GM19351 (cell line): ENCODE measurements around the gene NEURL1.
"Not testable (repeated sequence)": the region's sequence is repeated elsewhere in the genome, so short reads cannot be mapped to it uniquely, and the experiment has no call there.

Source experiments
- ATAC-seq: cut with Tn5 transposase; IDR thresholded peaks from one replicate; pipeline ENCODE4 v1.9.1; 2021; ENCODE audit warnings: mild to moderate bottlenecking, moderate library complexity; ENCODE audit not compliant: unreplicated experiment

Gene NEURL1

DNA sequence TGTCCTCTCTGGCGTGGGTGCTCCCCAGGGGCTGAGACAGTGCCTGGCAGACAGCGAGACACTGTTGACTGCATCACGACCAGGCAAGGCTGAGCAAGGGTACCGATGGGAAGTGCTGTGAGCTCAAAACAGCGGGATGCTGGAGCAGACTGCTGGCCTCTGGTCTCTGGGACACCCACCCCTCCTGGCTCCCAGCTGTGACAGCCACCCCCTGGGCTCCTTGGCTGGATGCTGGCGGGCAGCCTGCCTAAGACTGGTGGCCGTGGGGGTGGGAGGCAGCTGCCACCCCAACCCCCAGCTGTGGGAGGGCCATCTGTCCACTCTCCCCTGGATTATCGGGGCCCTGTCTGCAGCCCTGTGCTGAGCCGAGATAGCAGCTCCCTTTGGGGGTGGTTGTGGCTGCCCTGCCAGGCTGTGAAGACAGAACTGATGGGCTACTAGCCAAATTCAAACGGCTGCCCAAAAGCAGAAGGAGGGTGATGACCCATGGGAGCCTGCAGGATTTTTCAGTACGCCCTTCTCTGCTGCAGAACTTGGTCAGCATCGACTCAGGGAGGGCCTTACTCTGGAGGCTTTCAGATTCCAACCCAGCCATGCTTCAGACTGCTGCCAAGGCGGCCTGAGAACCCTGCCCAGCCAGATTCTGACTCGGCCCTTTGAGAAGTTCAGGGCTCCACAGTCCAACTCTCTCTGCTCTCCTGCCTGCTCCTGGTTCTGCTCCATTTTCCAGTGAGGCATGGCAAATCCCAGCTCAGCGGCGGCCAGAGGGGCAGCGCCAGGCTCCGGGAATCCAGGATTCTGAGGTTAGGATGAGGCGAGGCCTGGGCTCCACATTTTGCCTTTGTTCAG lies 125.3 kb downstream of the NEURL1 start:
- ATAC-seq = no peak

DNA sequence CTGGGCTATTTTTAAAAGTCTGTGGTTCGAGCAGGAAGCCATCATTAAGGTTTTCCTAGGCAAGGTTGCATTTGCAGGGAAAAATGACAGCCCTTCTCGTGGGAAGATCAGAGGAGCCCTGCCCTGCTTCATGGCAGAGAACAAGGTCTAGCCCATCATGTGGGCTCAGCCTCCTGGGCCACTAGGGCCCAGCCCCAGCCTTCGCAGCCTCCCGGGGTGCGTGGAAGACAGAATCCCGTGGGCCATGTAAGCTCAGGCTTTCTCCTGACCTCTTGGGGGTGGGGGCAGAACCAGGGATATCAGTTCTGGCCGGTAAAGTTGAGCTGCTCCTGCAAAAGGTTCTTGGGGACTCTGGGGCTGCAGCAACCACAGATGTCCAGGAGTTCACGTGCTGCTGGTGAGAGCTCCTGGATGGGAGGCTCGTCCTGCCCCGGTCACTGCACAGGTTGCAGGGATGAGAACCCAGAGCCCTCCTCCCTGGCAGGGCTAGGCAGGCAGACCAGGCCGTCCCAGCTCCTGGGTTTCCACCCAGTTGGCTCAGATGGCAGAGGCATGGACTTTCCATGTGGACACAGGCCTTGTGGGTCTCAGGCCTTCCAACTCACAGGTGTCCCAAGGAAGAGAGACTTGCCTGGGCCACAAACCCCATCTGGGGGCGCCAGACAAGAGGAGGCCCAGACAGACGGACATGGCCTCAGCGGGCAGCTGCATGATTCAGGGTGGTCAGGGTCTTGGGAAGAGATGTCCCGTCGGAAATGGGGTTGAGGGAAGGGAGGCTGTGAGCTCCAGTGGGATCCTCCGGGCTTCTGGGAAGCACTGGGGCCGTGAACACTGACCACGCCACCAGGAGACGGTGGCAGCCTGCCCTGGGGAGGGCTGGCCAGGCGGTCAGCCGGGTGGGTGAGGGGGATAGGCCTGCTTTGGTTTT lies 126.2 kb downstream of the NEURL1 start:
- ATAC-seq = no peak

DNA sequence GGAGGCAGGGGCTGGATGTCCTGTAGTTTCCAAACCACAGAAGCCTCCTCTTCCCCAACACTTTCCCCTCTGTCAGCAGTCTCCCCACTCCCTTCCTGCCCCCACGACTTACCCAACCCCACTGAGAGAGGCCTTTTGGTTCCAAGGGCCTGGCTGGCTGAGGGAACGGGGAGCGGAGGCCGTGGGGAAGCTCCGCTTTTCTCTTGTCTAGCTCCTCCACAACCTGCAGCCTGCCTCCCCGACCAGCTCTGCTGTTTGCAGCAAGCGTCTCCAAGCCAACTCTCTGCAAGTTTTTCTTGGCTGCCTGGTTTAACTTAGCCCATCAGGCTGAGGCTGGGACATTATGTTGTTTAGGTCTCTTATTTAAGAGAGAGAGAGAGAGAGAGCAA lies 126.8 kb downstream of the NEURL1 start:
- ATAC-seq = no peak

DNA sequence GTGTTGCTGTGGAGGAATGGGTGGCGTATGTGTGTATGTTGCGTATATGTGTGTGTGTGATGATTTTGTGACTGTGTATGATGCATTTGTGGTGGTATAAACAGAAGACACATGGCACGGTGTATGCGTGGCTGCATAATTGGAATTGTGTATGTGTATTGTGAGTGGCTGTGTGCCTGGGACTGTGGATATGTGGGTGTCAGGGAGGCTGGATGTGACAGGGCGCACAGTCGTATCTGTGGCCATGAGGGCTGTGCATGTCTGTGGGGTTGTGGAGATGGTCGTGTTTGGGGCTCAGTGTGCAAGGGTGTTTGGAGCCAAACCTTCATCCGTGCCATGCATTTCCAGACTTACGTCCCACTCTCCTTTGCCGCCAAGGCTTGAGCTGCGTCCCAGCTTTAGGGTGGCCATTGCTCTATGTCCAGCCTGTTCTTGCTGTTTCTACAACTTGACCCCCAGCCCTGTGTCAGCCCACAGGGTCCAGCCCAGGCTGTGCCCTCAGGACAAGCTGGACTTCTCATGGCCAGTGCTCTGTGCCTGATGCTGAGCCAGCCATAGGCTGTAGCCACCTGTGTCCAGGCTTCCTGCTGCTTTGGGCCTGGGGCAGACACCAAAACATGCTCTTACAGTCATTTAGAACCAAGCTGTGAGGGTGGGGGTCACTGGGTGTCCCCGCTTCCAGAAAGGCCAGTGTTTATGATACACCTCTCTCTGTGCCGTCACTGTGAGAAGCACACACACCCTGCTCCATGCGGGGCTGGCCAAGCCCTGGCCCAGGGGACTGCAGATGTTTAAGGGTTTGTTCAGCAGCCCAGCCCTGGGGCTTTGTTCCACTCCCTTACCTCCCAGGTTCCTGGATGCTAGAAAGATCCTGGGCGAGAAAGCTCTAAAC lies 127.6 kb downstream of the NEURL1 start:
- ATAC-seq = no peak

DNA sequence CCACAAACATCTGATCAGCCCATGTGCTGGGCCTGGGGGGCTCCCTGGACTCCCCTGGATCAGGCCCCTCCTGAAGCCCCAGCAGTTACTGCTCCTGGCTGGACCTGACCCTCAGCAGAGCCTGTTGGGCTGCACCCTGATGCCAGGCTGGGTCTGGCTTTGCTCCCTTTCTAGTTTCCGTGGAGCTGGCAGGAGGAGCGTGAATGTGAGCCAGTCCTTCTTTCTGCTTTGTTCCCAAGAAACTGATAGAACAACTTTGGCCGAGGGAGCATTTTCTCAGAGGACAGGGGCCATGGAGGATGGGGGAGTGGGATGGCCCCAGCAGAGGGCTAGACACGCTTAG lies 128.2 kb downstream of the NEURL1 start:
- no peak for ATAC-seq

DNA sequence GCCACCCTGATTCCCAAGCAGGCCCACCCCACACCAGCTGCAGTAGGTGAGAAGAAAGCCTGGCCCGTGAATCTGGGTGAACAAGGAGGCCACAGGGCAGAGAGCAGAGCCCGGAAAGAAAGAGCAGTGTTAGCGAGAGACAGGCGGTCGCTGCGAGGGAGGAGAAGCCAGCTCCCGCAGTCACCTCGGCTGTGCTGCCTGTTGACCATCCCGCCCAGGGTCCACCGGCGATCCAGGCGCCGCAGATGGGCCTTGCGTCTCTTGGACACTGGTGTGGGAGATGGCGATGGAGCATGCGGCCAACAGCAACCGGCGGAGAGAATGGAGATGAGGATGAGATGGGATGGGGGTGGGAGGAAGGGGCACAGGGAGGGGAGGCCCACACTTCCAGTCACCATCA lies 128.8 kb downstream of the NEURL1 start:
- no peak for ATAC-seq

DNA sequence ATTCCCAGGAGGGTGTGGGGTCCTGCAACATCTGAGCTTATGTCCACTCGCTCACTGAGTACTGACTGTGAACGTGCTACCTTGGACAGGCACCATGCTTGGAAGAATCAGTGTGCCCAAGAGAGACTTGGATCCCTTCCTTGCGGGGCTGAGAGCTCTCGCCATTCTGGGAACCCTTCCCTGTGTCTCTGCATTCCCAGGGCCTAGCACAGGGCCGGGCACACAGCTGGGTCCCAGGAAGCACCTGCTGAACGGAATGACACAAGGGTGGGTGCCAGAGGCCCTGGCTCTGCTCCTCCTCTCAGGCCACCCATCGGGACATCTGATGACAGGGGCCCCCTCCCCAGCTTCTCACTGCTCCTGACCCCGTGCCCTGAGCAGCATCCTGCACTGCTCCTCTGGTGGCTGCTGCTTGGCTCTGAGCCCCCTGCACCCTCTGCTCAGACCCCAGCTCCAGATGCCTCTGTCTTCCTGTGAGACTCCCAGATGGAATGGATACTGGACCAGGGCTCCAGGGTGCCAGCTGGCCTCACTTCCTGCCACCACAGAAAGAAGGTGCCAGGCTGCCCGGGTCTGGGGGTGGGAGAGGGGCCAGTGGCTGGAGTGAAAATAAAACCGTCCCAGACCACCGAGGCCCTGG lies 129.6 kb downstream of the NEURL1 start:
- no peak for ATAC-seq

DNA sequence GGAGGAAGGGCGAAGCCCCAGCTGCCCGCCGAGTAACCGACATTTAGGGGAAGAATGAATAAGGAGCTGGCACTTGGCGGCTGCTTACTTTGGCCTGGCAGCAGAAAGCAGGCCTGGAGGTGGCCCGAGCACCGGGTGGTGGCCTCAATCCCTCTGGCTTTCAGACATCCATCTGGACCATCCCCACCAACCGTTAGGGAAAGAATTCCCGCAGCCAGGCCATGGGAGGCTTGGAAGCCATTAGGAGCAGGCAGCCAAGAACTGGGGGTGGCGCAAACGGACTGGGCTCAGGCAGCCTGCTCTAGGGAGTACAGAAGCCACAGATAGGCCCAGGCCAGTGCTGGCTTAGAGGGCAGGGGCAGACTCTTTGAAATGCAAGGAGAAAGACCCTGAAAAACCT lies 132.7 kb downstream of the NEURL1 start:
- no peak for ATAC-seq

DNA sequence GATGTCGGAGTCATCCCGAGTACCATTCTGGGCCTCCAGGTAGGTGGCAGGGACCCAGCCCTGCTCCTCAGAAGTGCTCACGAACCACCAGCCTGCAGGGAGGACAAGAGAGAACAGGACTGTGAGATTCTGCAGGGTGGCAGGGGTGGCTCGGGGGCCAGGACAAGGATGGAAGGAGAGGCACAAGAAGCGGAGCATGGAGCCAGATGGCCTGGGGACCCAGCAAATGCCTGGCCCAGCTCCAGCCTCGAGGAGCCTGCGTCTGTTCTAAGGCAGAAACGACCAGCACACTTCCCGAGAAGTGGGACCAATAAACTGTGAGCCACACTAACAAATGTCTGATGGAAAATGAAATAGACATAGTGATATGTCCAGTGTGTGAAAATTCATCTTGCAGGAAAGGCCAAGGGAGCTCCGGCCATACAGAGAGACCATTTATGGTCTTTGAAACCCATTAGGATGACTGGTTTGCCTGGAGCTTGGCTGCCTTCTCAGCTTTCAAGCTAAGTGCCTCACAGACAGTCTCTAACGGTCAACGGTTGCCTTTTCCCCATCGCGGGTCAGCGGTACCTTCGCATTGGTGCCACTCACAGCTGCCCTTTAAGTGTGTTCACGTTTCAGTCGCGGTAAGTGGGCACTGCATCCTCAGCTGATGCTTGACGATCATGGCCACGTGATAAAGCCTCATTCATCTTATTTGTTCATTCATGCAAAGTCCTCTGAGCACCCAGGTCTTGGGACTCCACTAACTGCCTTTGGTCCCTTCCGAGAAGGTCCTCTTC lies 133.8 kb downstream of the NEURL1 start:
- ATAC-seq = no peak

DNA sequence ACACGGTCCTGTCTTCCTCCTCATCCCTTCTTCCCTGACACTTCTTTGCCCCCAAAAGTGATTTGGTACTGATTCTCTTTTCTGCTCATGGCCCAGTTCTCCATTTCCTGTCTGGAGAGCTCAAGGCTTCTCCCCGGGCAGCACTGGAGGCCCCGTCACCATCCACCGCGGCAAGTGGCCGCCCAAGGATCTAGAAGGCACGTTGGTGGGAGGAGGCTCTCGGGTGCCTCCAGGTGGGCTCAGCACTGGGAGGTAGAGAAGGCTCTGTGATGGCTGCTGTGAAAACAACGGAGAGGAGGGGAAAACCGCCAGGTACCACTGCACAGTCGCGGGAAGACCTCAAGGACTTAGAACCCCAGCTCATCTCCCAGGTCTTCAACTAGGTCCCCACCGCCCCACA lies 134.4 kb downstream of the NEURL1 start:
- ATAC-seq = no peak

DNA sequence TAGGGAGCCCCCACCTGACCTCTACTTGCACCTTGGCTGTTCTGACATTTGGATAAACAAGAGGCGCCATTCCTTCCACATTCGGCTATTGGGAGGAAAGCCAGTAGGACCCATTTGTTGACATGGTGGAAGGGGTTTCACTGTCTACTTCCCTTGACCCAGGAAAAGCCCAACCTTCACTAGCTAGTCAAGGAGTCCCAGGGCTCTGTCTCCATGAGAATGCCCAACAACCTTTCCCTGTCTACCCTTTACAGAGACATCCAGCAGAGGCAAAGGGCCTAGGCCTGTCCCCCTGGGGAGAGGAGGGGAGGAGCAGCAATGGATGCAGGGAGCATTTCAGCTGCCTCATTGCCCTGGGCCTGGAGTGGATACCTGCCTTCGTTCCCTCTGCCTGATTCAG lies 136.1 kb downstream of the NEURL1 start:
- no peak for ATAC-seq

DNA sequence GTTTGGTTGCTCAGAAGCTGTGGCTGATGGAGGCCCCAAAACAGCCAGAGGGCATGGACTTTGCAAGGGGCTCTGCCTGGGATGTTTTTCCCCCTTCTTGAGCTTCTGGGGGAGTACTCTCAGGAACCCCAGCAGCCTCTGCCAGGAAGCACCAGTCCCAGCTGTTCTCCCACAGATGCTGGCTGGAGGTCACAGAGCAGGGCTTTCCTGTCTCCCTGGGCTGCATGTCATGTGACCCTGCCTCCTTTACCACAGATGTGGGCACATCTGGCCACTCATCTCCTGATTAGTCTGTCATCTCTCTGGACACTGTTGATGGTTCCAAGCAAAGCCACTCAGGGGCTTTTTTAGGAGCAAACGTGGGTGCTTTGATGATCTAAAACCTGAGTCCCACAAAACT lies 136.7 kb downstream of the NEURL1 start:
- no peak for ATAC-seq

DNA sequence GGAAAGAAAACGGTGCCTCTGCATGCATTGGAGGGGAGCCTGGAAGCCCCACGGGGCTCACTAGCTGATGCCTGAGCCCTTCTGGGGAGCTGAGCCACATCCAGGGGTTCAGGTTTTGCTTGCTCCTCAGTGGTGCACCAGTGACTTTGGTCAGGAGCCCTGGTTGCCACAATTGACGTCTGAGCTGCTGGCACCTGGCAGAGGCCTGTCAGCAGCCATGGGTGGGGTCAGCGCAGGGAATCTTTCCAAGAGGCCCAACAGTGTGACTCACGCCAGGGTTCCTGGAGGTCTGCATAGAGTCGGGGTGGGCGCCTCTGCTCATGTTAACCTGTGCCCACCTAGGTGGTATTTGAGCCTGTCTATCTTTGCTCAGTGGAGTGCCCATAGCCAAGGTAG lies 138.7 kb downstream of the NEURL1 start:
- no peak for ATAC-seq

DNA sequence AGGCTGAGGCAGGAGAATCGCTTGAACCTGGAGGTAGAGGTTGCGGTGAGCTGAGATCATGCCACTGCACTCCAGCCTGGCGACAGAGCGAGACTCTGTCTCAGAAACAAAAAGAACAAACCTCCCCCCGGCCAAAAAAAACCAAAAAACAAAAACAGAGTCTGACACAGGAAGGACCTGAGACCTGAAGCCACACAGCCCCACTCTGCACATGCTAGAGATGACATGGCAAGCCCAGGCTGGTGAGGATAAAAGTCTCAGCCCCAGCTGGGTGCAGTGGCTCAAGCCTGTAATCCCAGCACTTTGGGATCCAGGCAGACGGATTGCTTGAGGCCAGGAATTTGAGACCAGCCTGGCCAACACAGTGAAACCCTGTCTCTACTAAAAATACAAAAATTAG lies 139.4 kb downstream of the NEURL1 start:
- ATAC-seq = not testable (repeated sequence)

DNA sequence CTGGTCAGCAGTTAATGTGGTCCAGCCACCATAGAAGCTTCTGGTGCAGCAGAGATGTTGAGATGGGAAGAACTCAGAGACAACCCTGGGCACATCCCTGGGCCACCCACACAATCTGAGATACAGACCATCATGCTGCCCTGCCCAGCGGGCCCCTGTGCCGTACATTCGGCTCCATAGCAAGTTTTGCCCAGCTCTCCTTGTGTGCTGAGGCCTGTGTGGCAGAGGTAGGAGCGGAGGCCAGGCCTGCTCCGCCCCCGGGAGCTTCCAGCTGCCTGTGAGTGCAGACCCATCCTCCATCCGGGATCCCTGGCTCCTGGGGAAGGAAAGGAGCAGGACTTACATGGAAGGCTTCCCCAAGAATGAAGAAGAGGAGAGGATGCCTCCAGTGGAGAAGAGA lies 140.3 kb downstream of the NEURL1 start:
- ATAC-seq = no peak

DNA sequence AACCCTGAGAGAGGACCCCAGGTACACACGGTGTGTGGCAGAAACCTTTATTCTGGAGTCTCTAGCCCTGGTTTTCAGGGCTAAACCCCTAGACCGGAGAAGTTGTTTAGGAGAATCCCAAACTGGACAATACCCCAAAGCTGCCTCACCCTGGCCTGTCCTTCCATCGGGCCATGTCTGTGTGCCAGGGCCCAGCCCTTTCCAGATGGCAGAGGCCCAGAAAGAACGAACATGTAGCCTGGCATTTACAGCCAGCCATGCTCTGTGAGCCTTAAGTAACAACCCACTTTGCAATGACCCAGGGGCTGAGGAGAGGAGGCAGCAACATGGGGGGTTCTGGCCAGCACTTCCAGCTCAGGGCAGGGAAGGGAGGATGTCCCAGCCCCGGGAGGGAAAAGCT lies 142.1 kb downstream of the NEURL1 start:
- ATAC-seq = no peak

DNA sequence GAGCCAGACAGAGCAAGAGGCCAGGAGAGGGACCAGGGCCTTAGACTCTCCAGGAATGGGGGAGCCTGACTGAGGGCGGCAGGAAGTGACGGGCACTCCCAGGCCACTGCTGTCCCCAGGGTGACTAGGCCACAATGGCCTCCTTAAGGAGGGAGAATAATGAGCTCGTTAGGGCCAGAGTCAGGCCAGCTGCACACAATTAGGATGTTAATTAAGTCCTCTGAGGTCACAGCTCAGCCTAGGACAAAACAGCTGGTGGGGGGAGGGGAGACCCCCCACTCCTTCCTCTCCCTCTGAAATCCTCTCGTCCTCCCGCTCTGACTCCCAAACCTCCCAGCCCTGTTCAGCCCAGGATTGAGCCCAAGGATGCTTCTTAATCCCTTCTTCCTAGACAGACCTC lies 143.0 kb downstream of the NEURL1 start:
- no peak for ATAC-seq

DNA sequence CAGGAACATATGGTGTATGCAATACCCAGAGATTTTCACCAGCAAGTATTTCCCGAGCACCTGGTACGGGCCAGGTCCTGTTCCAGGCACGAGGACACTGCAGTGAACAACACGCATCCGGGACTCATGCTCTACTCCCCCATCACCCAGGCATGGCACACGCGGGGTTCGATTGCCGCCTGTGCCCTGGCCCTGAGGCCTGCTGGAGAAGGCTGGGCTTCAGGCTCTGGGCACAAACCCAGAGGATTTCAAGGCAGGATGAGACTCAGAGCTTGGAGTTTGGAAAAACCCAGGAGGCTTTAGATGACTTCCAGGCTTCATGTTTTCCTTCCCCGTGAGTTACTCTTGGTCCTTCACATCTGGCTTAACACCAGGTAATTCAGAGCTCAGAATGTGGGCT lies 143.5 kb downstream of the NEURL1 start:
- no peak for ATAC-seq

DNA sequence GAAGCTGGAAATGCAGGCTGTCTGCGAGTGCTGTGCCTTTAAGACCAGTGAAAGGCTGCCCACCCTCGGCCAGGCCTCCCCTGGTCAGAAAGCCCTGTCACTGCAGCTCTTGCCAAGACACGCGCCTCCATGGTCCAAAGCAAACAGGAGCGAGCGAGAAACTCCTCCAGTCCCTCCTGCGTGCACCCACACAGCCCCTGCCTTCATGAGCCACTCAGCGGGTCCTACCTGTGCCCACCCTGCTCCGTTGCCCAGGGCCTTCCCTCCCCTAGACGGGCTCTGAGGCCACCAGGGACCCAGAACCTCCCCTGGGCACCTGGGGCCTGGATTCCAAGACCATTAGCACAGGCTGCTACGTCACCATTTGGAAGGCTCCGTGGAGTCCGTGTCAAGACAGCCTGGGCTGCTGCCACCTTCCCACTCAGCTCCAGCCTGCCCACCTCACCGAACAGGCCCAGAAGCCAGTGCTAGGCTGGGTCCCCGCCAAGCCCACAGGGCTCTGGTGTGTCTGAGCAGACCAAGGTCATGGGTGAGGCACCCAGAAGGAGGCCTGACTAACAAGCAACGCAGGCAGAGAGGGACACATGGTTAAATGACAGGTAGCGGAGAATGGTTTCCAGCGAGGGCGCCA lies 144.5 kb downstream of the NEURL1 start:
- ATAC-seq = no peak
